Small intestine (tissue), 7 donors: Measurements from ENCODE around the gene PCBD2. TPM values are rescaled to one million over a fixed set of nuclear protein-coding genes. Genes with fewer than 3 reads are reported as not detected.
"Not testable (repeated sequence)": the region's sequence is repeated elsewhere in the genome, so short reads cannot be mapped to it uniquely, and the experiment has no call there.

ENCODE experiments used
- DNase-seq, 2 donors: peaks; one replicate each; pipeline versions ENCODE4 v3.0.0 to v3.0.0-alpha.2; 2013
- FAIRE-seq: peaks from 2 replicates; lab custom pipeline; 2012; peaks lifted over from hg19 to GRCh38; lab: Jason Lieb, UNC
- H3K27ac ChIP-seq, 3 donors: one replicate each; pipeline ENCODE4 v1.5.1; 2013; ENCODE audit warnings: low read length in 2 of 3, mild to moderate bottlenecking in 2 of 3, control low read depth in 1 of 3, inconsistent platforms in 1 of 3, low read depth in 1 of 3, moderate library complexity in 1 of 3
- H3K27me3 ChIP-seq, 3 donors: one replicate each; pipeline ENCODE4 v1.6.1; 2013; ENCODE audit warnings: low read length in 3 of 3, inconsistent platforms in 1 of 3; ENCODE audit not compliant: control insufficient read depth in 3 of 3, insufficient read depth in 3 of 3
- H3K36me3 ChIP-seq, 3 donors: one replicate each; pipeline ENCODE4 v1.6.1; 2013; ENCODE audit warnings: low read length in 3 of 3, inconsistent platforms in 1 of 3, low read depth in 1 of 3, mild to moderate bottlenecking in 1 of 3, moderate library complexity in 1 of 3; ENCODE audit not compliant: control insufficient read depth in 3 of 3, insufficient read depth in 2 of 3
- H3K4me1 ChIP-seq, 3 donors: one replicate each; pipeline ENCODE4 v1.6.1; 2013; ENCODE audit warnings: low read length in 2 of 3, inconsistent platforms in 1 of 3, low read depth in 1 of 3, mild to moderate bottlenecking in 1 of 3, moderate library complexity in 1 of 3; ENCODE audit not compliant: control insufficient read depth in 3 of 3, insufficient read depth in 2 of 3
- H3K4me3 ChIP-seq, 3 donors: one replicate each; pipeline ENCODE4 v1.5.1; 2013; ENCODE audit warnings: low read length in 3 of 3, control low read depth in 1 of 3, inconsistent platforms in 1 of 3, low read depth in 1 of 3, mild to moderate bottlenecking in 1 of 3, moderate library complexity in 1 of 3
- H3K9me3 ChIP-seq, 2 donors: one replicate each; pipeline ENCODE4 v1.6.1; 2013; ENCODE audit warnings: low read depth in 1 of 2, low read length in 1 of 2; ENCODE audit not compliant: control insufficient read depth in 2 of 2, insufficient read depth in 1 of 2
- WGBS, 3 donors: extraction: QIAGEN DNeasy Blood & Tissue Kit; methylation state at CpG; one replicate each; pipeline ENCODE4 v1.1.7; 2013; 5-methylcytosine and 5-hydroxymethylcytosine counted together
- polyA plus RNA-seq, 4 donors: library from polyadenylated mRNA; stranded (reverse) in 3 of 4; unstranded in 1 of 4; fragments of 200-250 nt in 3 of 4; fragments of 120-200 nt in 1 of 4; gene quantifications; one replicate each; pipeline versions ENCODE4 v1.2.1 to v1.2.3, GENCODE V29; 2013
- donor health status: healthy with polysubstance abuse.
- donor health status: control.
- donor health status: control.
- donor health status: Bipolar disorder and iron deficiency.
- donor health status: healthy.

Gene PCBD2
- polyA plus RNA-seq, 4 donors = 5.9 to 19.2 (median 12.4) TPM

- peaks cover 0 to 16% (median 0%) of the 10 kb centered on the region in 3 donors for H3K36me3 ChIP-seq
- H3K9me3 ChIP-seq = no peaks in the 10 kb centered on the region
- no peak for FAIRE-seq
- no peaks in the 10 kb centered on the region for H3K27me3 ChIP-seq
- no peak for DNase-seq
- peaks cover 0 to 10% (median 8%) of the 10 kb centered on the region in 3 donors for H3K4me1 ChIP-seq
- H3K4me3 ChIP-seq = no peak overlapping the region
- peak overlapping the region in 1 of 3 donors; percentile 42 for H3K27ac ChIP-seq
These were observed 27.8 kb upstream of the PCBD2 start for GRCh38 chr5:134877159-134877558.

- WGBS, 3 donors = 70 to 86% (median 76%) methylated on average over 3 of the region's 3 CpGs
- H3K27me3 ChIP-seq = no peaks in the 10 kb centered on the region
- no peak overlapping the region for H3K27ac ChIP-seq
- H3K36me3 ChIP-seq = peaks cover 0 to 16% (median 0%) of the 10 kb centered on the region in 3 donors
- no peaks in the 10 kb centered on the region for H3K9me3 ChIP-seq
- no peak for FAIRE-seq
- H3K4me1 ChIP-seq = peaks cover 0 to 10% (median 8%) of the 10 kb centered on the region in 3 donors
- H3K4me3 ChIP-seq = no peak overlapping the region
- DNase-seq = peak in 1 of 2 donors; percentile 40
These were observed 26.5 kb upstream of the PCBD2 start for GRCh38 chr5:134878403-134878802.

GRCh38 chr5:134879456-134879855 is 25.5 kb upstream of the PCBD2 start:
- 39 to 61% (median 54%) methylated on average over 3 of the region's 3 CpGs for WGBS, 3 donors

GRCh38 chr5:134880937-134881336 is 24.0 kb upstream of the PCBD2 start:
- H3K27me3 ChIP-seq, H3K27ac ChIP-seq, FAIRE-seq, H3K4me3 ChIP-seq, DNase-seq, H3K4me1 ChIP-seq, H3K9me3 ChIP-seq: not testable (repeated sequence)
- peaks cover 0 to 14% (median 0%) of the 10 kb centered on the region in 3 donors for H3K36me3 ChIP-seq
- WGBS, 3 donors = 83 to 96% (median 96%) methylated on average over 1 to 2 of the region's 3 CpGs

More at GRCh38 chr5:134879456-134879855, 25.5 kb upstream of the PCBD2 start:
- H3K4me1 ChIP-seq = peaks cover 0 to 8% (median 5%) of the 10 kb centered on the region in 3 donors
- DNase-seq (no peak), FAIRE-seq (no peak)
- H3K9me3 ChIP-seq = no peaks in the 10 kb centered on the region
- H3K27me3 ChIP-seq = no peaks in the 10 kb centered on the region
- H3K36me3 ChIP-seq = peaks cover 0 to 16% (median 0%) of the 10 kb centered on the region in 3 donors
- H3K4me3 ChIP-seq = no peak overlapping the region
- H3K27ac ChIP-seq = no peak overlapping the region

GRCh38 chr5:134881711-134882110 is 23.2 kb upstream of the PCBD2 start:
- H3K27ac ChIP-seq, FAIRE-seq, H3K27me3 ChIP-seq, H3K4me1 ChIP-seq, DNase-seq, H3K4me3 ChIP-seq, H3K9me3 ChIP-seq: not testable (repeated sequence)
- peaks cover 0 to 14% (median 0%) of the 10 kb centered on the region in 3 donors for H3K36me3 ChIP-seq
- 93 to 99% (median 96%) methylated on average over 10 to 28 of the region's 30 CpGs for WGBS, 3 donors

GRCh38 chr5:134887593-134888159 is 17.3 kb upstream of the PCBD2 start:
- H3K4me1 ChIP-seq = no peaks in the 10 kb centered on the region
- no peak overlapping the region for H3K4me3 ChIP-seq
- FAIRE-seq (no peak), DNase-seq (no peak)
- WGBS, 3 donors = 86 to 95% (median 90%) methylated on average over 14 of the region's 14 CpGs
- peaks cover 0 to 4% of the 10 kb centered on the region in 2 donors for H3K9me3 ChIP-seq
- H3K27ac ChIP-seq = no peak overlapping the region
- H3K36me3 ChIP-seq = peaks cover 2 to 27% (median 2%) of the 10 kb centered on the region in 3 donors
- H3K27me3 ChIP-seq = no peaks in the 10 kb centered on the region

- Histone ChIP-seq H3K27me3 (no peaks in the 10 kb centered on the region), H3K9me3 (peaks cover 0 to 4% of the 10 kb centered on the region in 2 donors), H3K27ac (no peak overlapping the region), H3K4me3 (no peak overlapping the region), H3K36me3 (peaks cover 4 to 35% (median 8%) of the 10 kb centered on the region in 3 donors), H3K4me1 (no peaks in the 10 kb centered on the region)
- WGBS, 3 donors = 90 to 96% (median 92%) methylated on average over 8 of the region's 8 CpGs
- FAIRE-seq = no peak
- no peak for DNase-seq
These were observed 15.6 kb upstream of the PCBD2 start for GRCh38 chr5:134889335-134889734.

- Histone ChIP-seq H3K36me3 (peaks cover 4 to 32% (median 8%) of the 10 kb centered on the region in 3 donors), H3K4me1 (no peaks in the 10 kb centered on the region), H3K4me3 (no peak overlapping the region), H3K27ac (no peak overlapping the region), H3K27me3 (no peaks in the 10 kb centered on the region), H3K9me3 (peaks cover 0 to 4% of the 10 kb centered on the region in 2 donors)
- DNase-seq (no peak), FAIRE-seq (no peak)
- WGBS, 3 donors = 97 to 100% (median 100%) methylated on average over 1 of the region's 1 CpG
These were observed 13.5 kb upstream of the PCBD2 start for GRCh38 chr5:134891473-134891872.
